Naive thymus-derived CD4-positive, alpha-beta T cell (primary cell): ENCODE results near the gene MAMLD1. TPM values are rescaled to one million over a fixed set of nuclear protein-coding genes. Genes with fewer than 3 reads are reported as not detected.

Source experiments
- ATAC-seq: fragments of 150-1000 bp; cut with Tn5 transposase; 2 replicates; pipeline ENCODE4 v1.10.0; 2021; ENCODE audit warnings: mild to moderate bottlenecking, moderate library complexity
- CTCF ChIA-PET: fragments of 350-600 bp; sonication (Branson Sonifier 250); formaldehyde crosslinking; loops from one replicate; lab custom pipeline; 2021; ENCODE audit warnings: antibody characterized with exemption; lab: Charles Lee
- POLR2A ChIA-PET: fragments of 350-600 bp; sonication (Branson Sonifier 250); formaldehyde crosslinking; loops from one replicate; lab custom pipeline; 2021; ENCODE audit warnings: antibody characterized with exemption, inconsistent platforms; lab: Charles Lee
- DNase-seq, 9 donors: peaks; one replicate each; pipeline versions ENCODE4 v3.0.0 to v3.0.0-alpha.2; 2020 to 2022; ENCODE audit warnings: mixed read lengths in 1 of 9
- H3K27ac ChIP-seq: one replicate; pipeline ENCODE4 v1.7.0; 2013; ENCODE audit warnings: mild to moderate bottlenecking, low read depth, low read length, moderate library complexity
- H3K27me3 ChIP-seq, 2 donors: one replicate each; pipeline ENCODE4 v1.7.0; 2013; ENCODE audit warnings: low read length in 2 of 2, mild to moderate bottlenecking in 2 of 2, moderate library complexity in 2 of 2; ENCODE audit not compliant: control insufficient read depth in 2 of 2, insufficient read depth in 2 of 2
- H3K36me3 ChIP-seq, 3 experiments: 1 replicate in 2 of 3; 2 replicates in 1 of 3; pipeline ENCODE4 v1.7.0; 2013; ENCODE audit warnings: low read length in 3 of 3, mild to moderate bottlenecking in 3 of 3, moderate library complexity in 1 of 3; ENCODE audit not compliant: insufficient read depth in 3 of 3, control insufficient read depth in 2 of 3
- H3K4me1 ChIP-seq, 2 donors: one replicate each; pipeline ENCODE4 v1.7.0; 2013; ENCODE audit warnings: low read length in 2 of 2, mild to moderate bottlenecking in 2 of 2, moderate library complexity in 1 of 2; ENCODE audit not compliant: control insufficient read depth in 2 of 2, insufficient read depth in 2 of 2
- H3K4me3 ChIP-seq: 2 replicates; pipeline ENCODE4 v1.7.0; 2013; ENCODE audit warnings: mild to moderate bottlenecking, low read length
- H3K9me3 ChIP-seq, 3 experiments: 1 replicate in 2 of 3; 2 replicates in 1 of 3; pipeline ENCODE4 v1.7.0; 2013; ENCODE audit warnings: low read length in 3 of 3; ENCODE audit not compliant: control insufficient read depth in 2 of 3
- H3K27ac Mint-ChIP-seq, 9 donors: one replicate each; pipeline ENCODE4 v1.8.0; 2020 to 2022; ENCODE audit warnings: mixed read lengths in 9 of 9, mild to moderate bottlenecking in 8 of 9, moderate library complexity in 5 of 9, inconsistent platforms in 2 of 9
- H3K27me3 Mint-ChIP-seq, 5 donors: one replicate each; pipeline ENCODE4 v1.8.0; 2021 to 2022; ENCODE audit warnings: mixed read lengths in 5 of 5, mild to moderate bottlenecking in 1 of 5
- H3K36me3 Mint-ChIP-seq, 5 donors: one replicate each; pipeline ENCODE4 v1.8.0; 2020 to 2022; ENCODE audit warnings: mixed read lengths in 5 of 5, mild to moderate bottlenecking in 3 of 5, inconsistent platforms in 1 of 5
- H3K4me1 Mint-ChIP-seq, 7 donors: one replicate each; pipeline ENCODE4 v1.8.0; 2020 to 2022; ENCODE audit warnings: mixed read lengths in 7 of 7, mild to moderate bottlenecking in 3 of 7, inconsistent platforms in 1 of 7
- H3K4me3 Mint-ChIP-seq, 10 donors: one replicate each; pipeline ENCODE4 v1.8.0; 2020 to 2022; ENCODE audit warnings: mild to moderate bottlenecking in 10 of 10, mixed read lengths in 10 of 10, moderate library complexity in 6 of 10, inconsistent platforms in 2 of 10
- H3K9me3 Mint-ChIP-seq, 11 donors: one replicate each; pipeline ENCODE4 v1.8.0; 2020 to 2022; ENCODE audit warnings: mixed read lengths in 11 of 11, mild to moderate bottlenecking in 4 of 11, inconsistent platforms in 1 of 11, moderate library complexity in 1 of 11
- intact Hi-C, 2 donors: fragments of 100-400 bp; cut with micrococcal nuclease; formaldehyde crosslinking; loops; one replicate each; pipeline ENCODE4 v1.15.1; 2023
- polyA plus RNA-seq, 2 donors: library from polyadenylated mRNA; unstranded; fragments of 300-500 nt; fragmentation: Illumina TruSeq; gene quantifications; one replicate each; pipeline ENCODE4 v1.2.3, GENCODE V29; 2021
- total RNA-seq, 6 experiments: library from RNA in 5 of 6; stranded (reverse) in 5 of 6; gene quantifications; 1 replicate in 5 of 6; 2 replicates in 1 of 6; pipeline ENCODE4 v1.2.3 and lab custom pipeline; 2021 to 2026

MAMLD1 gene
- total and polyA plus RNA-seq, 7 experiments from 2014 or later: 0.13 to 8.9 (median 0.36) TPM; not detected in 1

DNA sequence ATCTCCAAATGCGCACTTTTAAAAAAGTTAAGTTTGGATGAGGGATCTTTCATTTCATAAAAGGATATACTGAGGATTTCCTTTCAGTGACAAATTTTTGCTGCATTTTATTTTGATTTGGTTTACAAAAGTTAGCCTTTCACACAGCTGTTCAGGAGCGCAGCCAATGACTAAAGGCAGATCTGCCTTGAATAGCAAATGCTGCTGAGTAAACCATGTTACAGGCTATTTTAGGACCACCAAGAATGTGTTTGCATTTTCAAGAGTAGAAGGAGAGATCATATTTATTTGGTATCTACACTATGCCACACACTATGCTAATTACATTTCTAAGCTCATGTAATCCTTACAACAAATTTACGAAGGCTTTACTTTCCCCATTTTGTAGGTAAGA is 92.1 kb downstream of the MAMLD1 start:
- Mint-ChIP-seq H3K9me3 (peaks cover 0 to 4% (median 0%) of the 10 kb centered on the region in 11 donors), H3K4me3 (no peak overlapping the region), H3K27ac (no peak overlapping the region), H3K27me3 (no peaks in the 10 kb centered on the region), H3K36me3 (peaks cover 0 to 26% (median 0%) of the 10 kb centered on the region in 5 donors), H3K4me1 (peaks cover 13 to 68% (median 22%) of the 10 kb centered on the region in 7 donors)
- ChIA-PET POLR2A (no interaction called here), CTCF (no interaction called here)
- H3K4me1 ChIP-seq: peaks cover 0 to 8% of the 10 kb centered on the region in 2 donors
- no peak overlapping the region for H3K27ac ChIP-seq
- intact Hi-C loops: no loop called here
- H3K4me3 ChIP-seq: no peak overlapping the region
- DNase-seq: no peak
- no peak for ATAC-seq
- H3K27me3 ChIP-seq: no peaks in the 10 kb centered on the region
- H3K9me3 ChIP-seq: no peaks in the 10 kb centered on the region
- no peaks in the 10 kb centered on the region for H3K36me3 ChIP-seq

DNA sequence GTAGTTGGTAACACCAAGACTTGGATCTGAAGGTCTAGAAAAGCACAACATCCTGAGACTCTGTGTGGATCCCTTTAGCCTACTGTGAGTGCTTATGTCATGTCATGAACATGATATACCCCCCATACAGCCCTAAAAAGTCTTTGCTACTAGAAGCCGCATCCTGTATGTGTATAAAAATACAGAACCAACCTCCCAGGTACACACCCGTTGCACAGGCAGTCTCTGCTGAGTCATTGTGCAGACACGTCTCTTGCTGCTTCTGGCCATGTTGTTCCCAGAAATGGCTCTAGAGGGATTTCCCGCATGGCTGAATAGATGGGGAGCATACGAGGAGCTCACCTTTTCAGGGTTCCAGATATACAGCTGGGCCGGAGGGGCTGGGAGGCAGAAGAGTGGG is 93.3 kb downstream of the MAMLD1 start:
- H3K9me3 Mint-ChIP-seq: peaks cover 0 to 4% (median 0%) of the 10 kb centered on the region in 11 donors
- DNase-seq: no peak
- CTCF ChIA-PET: no interaction called here
- Histone ChIP-seq H3K9me3 (no peaks in the 10 kb centered on the region), H3K4me3 (no peak overlapping the region), H3K27ac (no peak overlapping the region), H3K27me3 (no peaks in the 10 kb centered on the region), H3K36me3 (no peaks in the 10 kb centered on the region), H3K4me1 (peaks cover 0 to 8% of the 10 kb centered on the region in 2 donors)
- no peaks in the 10 kb centered on the region for H3K27me3 Mint-ChIP-seq
- intact Hi-C loops: no loop called here
- ATAC-seq: no peak
- H3K4me1 Mint-ChIP-seq: peaks cover 12 to 60% (median 14%) of the 10 kb centered on the region in 7 donors
- peaks cover 0 to 26% (median 0%) of the 10 kb centered on the region in 5 donors for H3K36me3 Mint-ChIP-seq
- POLR2A ChIA-PET: no interaction called here
- peak overlapping the region in 1 of 9 donors; percentile 80 for H3K27ac Mint-ChIP-seq
- peak overlapping the region in 1 of 10 donors; percentile 40 for H3K4me3 Mint-ChIP-seq

DNA sequence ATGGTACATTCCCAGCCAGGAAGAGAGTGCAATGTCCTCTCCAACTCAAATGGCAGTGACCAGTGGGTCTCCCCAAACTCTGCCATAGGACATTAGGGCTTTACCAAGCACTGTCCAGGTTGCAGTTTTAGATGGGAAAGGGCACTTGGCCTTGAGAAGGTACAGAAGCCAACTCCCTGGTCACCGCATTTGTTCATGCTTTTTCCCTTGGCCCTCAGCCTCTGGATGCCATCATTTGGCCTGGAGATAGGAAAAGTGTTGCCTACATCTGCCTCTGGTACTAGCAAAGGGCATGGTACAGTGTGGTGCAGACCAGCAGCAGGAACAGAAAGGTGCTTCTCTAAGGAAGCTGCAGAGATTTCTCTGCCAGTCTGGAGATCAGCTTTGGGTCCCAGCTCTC is 93.8 kb downstream of the MAMLD1 start:
- DNase-seq (no peak), ATAC-seq (no peak)
- Mint-ChIP-seq H3K27ac (peak overlapping the region in 1 of 9 donors; percentile 80), H3K27me3 (no peaks in the 10 kb centered on the region), H3K4me3 (peak overlapping the region in 1 of 10 donors; percentile 40), H3K4me1 (peaks cover 11 to 55% (median 14%) of the 10 kb centered on the region in 7 donors), H3K9me3 (peaks cover 0 to 4% (median 0%) of the 10 kb centered on the region in 11 donors), H3K36me3 (peaks cover 0 to 26% (median 0%) of the 10 kb centered on the region in 5 donors)
- intact Hi-C loops: no loop called here
- no peaks in the 10 kb centered on the region for H3K27me3 ChIP-seq
- peaks cover 0 to 8% of the 10 kb centered on the region in 2 donors for H3K4me1 ChIP-seq
- no peak overlapping the region for H3K4me3 ChIP-seq
- H3K36me3 ChIP-seq: no peaks in the 10 kb centered on the region
- CTCF ChIA-PET: no interaction called here
- POLR2A ChIA-PET: no interaction called here
- H3K27ac ChIP-seq: no peak overlapping the region
- H3K9me3 ChIP-seq: no peaks in the 10 kb centered on the region

DNA sequence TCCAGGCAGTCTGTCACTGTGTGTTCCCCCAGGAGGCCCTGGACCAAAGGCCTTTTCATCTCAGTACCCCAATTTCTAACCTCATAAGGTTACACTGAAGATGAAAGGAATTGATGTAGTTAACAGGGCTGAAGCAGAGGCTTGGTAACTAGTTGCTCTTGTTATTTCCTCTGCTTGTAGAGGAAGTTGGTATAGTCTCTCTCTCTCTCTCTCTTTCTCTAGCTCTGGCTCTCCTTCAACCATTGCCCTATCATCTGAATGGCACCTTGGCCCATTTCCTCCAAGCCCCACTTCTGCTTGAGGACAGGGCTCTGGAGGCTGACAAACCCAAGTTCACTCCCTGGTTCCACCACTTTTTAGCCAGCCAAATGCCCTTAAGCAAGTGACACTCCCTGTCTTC is 96.1 kb downstream of the MAMLD1 start:
- CTCF ChIA-PET: no interaction called here
- H3K4me3 ChIP-seq: no peak overlapping the region
- Mint-ChIP-seq H3K9me3 (peaks cover 0 to 4% (median 0%) of the 10 kb centered on the region in 11 donors), H3K27me3 (no peaks in the 10 kb centered on the region), H3K4me1 (peaks cover 9 to 43% (median 14%) of the 10 kb centered on the region in 7 donors), H3K4me3 (peak overlapping the region in 7 of 10 donors; percentile 1 to 69 (median 47)), H3K27ac (peak overlapping the region in 8 of 9 donors; percentile 44 to 93 (median 72)), H3K36me3 (peaks cover 0 to 22% (median 0%) of the 10 kb centered on the region in 5 donors)
- H3K36me3 ChIP-seq: no peaks in the 10 kb centered on the region
- POLR2A ChIA-PET: no interaction called here
- intact Hi-C loops: loop anchor here in 1 of 2 donors (2.0 kb wide), 1 partner anchor 20 kb away; no protein-coding TSS in a partner anchor
- DNase-seq (peak in 6 of 9 donors; percentile 5 to 30 (median 9)), ATAC-seq (peak; percentile 27)
- peaks cover 0 to 8% of the 10 kb centered on the region in 2 donors for H3K4me1 ChIP-seq
- H3K27ac ChIP-seq: no peak overlapping the region
- H3K9me3 ChIP-seq: no peaks in the 10 kb centered on the region
- H3K27me3 ChIP-seq: no peaks in the 10 kb centered on the region

DNA sequence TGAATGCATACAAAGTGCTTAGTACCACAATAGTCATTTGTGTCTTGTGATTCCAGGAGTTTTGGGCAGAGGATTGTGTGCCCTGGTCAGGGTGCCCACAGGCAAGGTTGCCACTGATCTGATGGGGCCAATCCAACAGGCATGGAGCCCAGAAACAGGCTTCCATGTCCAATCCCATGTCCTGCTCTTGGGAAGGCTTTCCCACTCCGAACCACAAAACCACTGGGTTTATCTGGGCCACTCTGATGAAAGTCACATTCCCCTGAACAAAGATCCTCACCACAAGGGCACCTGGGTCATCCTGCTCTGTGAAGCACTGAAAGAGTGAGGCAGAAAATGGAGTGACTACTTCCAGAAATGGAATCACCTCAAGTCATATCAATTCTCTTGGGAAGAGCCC is 96.9 kb downstream of the MAMLD1 start:
- ATAC-seq (no peak), DNase-seq (no peak)
- Histone ChIP-seq H3K27me3 (no peaks in the 10 kb centered on the region), H3K36me3 (no peaks in the 10 kb centered on the region), H3K27ac (no peak overlapping the region), H3K4me3 (no peak overlapping the region), H3K4me1 (peaks cover 0 to 8% of the 10 kb centered on the region in 2 donors), H3K9me3 (no peaks in the 10 kb centered on the region)
- no peak overlapping the region for H3K4me3 Mint-ChIP-seq
- peaks cover 0 to 4% (median 0%) of the 10 kb centered on the region in 11 donors for H3K9me3 Mint-ChIP-seq
- peak overlapping the region in 2 of 9 donors; percentile 29 to 45 for H3K27ac Mint-ChIP-seq
- peaks cover 9 to 36% (median 14%) of the 10 kb centered on the region in 7 donors for H3K4me1 Mint-ChIP-seq
- CTCF ChIA-PET: no interaction called here
- intact Hi-C loops: no loop called here
- H3K27me3 Mint-ChIP-seq: no peaks in the 10 kb centered on the region
- peaks cover 0 to 21% (median 0%) of the 10 kb centered on the region in 5 donors for H3K36me3 Mint-ChIP-seq
- POLR2A ChIA-PET: no interaction called here

DNA sequence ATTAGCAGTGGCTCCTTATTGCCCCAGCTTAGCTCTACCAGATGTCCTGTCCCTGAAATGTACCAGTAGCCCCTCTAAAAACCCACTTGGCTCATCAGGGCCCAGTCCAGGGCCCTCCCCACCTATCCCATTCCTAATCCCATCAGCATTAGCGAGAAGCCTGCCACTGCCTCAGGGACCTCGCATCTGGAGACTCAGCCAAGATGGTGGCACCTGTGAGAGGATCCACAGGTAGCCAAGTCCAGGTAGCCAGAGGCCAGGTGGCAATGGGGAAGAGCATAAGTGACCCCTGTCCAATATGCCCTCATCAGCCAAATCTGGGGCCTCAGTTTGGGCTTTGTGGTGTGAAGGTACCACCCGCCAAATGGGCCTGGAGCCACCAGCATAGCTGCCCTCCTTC is 97.7 kb downstream of the MAMLD1 start:
- CTCF ChIA-PET: interaction anchor here (0.7 kb wide), 1 partner anchor 18 kb away, joined by 3 read pairs; no protein-coding TSS in a partner anchor
- DNase-seq (no peak), ATAC-seq (no peak)
- Histone ChIP-seq H3K36me3 (no peaks in the 10 kb centered on the region), H3K4me1 (peaks cover 0 to 8% of the 10 kb centered on the region in 2 donors), H3K4me3 (no peak overlapping the region), H3K9me3 (no peaks in the 10 kb centered on the region), H3K27me3 (no peaks in the 10 kb centered on the region), H3K27ac (no peak overlapping the region)
- H3K4me3 Mint-ChIP-seq: no peak overlapping the region
- H3K4me1 Mint-ChIP-seq: peaks cover 9 to 30% (median 14%) of the 10 kb centered on the region in 7 donors
- H3K9me3 Mint-ChIP-seq: peaks cover 0 to 4% (median 0%) of the 10 kb centered on the region in 11 donors
- intact Hi-C loops: no loop called here
- H3K27me3 Mint-ChIP-seq: no peaks in the 10 kb centered on the region
- H3K27ac Mint-ChIP-seq: peak overlapping the region in 1 of 9 donors; percentile 41
- H3K36me3 Mint-ChIP-seq: peaks cover 0 to 20% (median 0%) of the 10 kb centered on the region in 5 donors
- POLR2A ChIA-PET: no interaction called here

DNA sequence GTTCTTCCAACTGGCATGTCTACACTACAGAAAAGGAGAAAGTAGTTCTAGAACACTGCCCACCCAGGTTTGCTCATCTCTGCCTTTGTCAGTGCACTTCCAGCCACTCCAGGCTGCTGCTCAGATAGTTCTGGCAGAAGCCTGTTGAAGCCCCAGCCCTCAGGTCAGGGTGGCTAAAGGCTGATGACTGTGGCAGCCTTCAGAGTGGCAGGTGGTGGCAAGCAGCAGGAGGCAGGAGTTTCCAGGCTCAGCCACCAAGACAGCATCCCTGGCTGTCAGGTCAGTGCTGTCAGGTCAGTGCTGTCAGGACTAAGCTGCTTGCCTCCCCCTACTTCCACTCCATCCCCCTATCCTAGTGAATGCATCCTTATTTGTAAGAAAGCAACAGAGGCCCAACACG is 100.4 kb downstream of the MAMLD1 start:
- H3K9me3 Mint-ChIP-seq: peaks cover 0 to 4% (median 0%) of the 10 kb centered on the region in 11 donors
- CTCF ChIA-PET: no interaction called here
- no peaks in the 10 kb centered on the region for H3K27me3 Mint-ChIP-seq
- H3K4me1 Mint-ChIP-seq: peaks cover 9 to 14% (median 12%) of the 10 kb centered on the region in 7 donors
- intact Hi-C loops: no loop called here
- H3K4me1 ChIP-seq: peaks cover 0 to 8% of the 10 kb centered on the region in 2 donors
- H3K27ac Mint-ChIP-seq: no peak overlapping the region
- H3K4me3 ChIP-seq: no peak overlapping the region
- ATAC-seq (no peak), DNase-seq (no peak)
- H3K9me3 ChIP-seq: no peaks in the 10 kb centered on the region
- POLR2A ChIA-PET: no interaction called here
- no peak overlapping the region for H3K4me3 Mint-ChIP-seq
- peaks cover 0 to 17% (median 0%) of the 10 kb centered on the region in 5 donors for H3K36me3 Mint-ChIP-seq
- H3K27me3 ChIP-seq: no peaks in the 10 kb centered on the region
- H3K36me3 ChIP-seq: no peaks in the 10 kb centered on the region
- H3K27ac ChIP-seq: no peak overlapping the region
